GM19467 (cell line): Measurements from ENCODE around the gene SYT15.

Experiments used
- ATAC-seq: cut with Tn5 transposase; IDR thresholded peaks from one replicate; pipeline ENCODE4 v1.9.1; 2021; ENCODE audit warnings: mild to moderate bottlenecking, moderate library complexity; ENCODE audit not compliant: unreplicated experiment

Gene SYT15

DNA sequence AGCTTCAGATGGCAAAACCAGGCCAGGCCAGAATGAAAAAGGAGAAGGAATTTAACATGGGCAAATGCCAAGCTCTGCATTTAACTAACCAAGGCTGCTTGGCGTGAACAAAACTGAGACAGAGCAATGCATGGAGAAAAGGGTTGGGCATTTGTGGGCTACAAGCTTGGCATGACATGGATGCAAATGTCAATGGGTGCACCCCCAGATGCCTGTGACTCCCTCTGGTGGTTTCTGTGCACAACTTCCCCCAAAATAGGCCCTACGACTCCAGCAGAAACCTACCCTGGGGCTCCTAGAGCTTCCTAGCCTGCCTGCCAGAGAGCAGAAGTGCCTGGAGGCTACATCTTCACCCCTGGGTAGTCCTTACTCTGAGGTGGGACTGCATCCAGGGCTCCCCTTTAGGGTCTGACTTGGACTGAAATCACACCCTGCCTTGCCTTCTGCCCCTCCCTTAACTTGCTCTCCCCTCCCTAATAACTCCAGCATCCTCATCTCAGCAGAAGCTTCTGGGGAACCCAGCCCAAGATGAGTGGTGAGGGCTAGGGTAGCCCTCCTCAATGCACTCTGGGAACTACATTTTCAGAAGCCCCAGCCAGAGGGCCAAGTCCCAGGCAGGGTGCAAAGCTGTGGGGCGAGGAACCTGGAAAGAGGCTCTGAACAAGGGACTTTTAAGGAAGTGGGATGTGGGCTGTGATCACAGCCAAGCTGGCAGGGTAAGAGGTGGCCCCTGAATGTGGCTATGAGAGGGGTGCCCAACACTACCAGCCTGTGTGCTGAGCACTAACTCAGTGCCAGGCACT is 33.7 kb upstream of the SYT15 start:
- ATAC-seq = no peak

DNA sequence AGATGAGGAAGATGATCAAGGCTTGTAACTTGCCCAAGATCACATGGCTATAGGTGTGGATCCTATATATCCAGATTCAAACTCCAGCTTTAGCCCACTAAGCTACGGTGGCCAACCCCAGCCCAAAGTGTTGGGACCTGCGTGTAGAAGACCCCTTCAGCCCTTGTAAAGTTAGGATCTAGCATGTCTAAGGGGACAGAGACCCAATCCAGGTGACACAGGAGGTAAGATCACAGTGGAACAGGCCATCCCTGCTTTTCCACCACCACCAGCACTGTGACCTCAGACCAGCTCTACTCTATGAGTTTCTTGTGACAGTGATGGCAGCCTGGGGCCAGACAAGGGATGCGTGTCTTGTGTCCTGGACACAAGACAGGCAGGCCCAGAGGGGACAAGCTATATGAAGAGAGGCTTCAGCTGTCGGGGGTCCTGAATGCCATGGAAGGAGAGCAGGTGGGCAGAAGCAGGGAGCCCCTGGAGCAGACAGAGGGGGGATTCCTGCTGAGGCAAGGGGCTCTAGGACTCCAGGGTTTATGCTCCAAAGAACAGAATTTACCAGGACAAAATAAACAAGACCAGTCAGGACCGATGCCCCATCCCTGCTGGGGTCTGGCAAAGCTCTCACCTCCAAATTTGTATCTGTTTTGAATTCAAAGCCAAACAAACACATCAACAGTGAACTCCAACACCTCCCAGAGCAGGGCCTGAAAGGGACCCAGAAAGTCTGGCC is 32.9 kb upstream of the SYT15 start:
- ATAC-seq = no peak

- no peak for ATAC-seq
These were observed 32.1 kb upstream of the SYT15 start for GRCh38 chr10:46546591-46547540.

DNA sequence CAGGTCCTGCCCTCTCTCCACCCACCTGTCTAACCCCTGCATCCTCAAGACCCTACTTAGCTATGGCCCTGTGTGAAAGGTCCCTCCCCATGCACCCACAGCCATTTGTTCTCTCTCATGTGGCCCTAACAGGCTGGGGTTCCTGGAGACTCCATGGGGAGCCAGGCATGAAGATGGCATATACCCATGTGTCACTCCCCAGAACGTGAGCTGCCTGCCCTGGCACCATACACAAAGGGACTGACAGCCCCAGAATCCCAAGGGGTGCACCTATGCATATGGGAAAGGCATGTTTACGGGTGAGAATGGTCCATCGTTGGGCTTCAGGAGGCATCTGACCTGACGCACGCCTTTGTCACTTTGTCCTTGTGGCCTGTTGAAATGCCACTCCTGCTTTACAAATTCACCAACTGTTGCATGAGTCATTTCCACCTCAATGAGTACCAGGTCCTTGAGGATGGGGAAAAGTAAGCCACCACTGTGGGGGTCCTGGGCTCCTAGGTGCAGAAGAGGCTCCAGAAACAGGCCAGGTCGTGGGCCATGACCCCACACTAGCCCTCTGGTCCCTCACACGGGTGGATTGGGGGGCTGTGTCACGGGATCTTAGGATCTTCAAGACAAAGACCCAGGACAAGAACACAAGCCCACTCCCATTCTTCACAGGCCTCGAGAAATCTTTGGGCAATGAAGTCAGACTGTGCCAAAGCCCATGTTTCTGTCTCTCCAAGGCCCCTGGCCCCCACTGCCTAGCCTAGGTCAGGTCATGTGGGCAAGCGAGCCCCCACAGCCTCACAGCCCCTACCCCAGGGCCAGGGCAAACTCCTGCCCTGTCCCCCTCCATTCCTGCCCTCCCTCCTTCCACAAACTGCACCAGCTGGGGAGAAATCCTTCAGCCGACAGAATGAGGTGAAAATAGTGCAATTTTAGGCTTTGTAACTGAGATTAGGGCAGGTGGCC is 31.1 kb upstream of the SYT15 start:
- ATAC-seq = no peak

- ATAC-seq = no peak
These were observed 30.3 kb upstream of the SYT15 start for GRCh38 chr10:46548498-46549090.

DNA sequence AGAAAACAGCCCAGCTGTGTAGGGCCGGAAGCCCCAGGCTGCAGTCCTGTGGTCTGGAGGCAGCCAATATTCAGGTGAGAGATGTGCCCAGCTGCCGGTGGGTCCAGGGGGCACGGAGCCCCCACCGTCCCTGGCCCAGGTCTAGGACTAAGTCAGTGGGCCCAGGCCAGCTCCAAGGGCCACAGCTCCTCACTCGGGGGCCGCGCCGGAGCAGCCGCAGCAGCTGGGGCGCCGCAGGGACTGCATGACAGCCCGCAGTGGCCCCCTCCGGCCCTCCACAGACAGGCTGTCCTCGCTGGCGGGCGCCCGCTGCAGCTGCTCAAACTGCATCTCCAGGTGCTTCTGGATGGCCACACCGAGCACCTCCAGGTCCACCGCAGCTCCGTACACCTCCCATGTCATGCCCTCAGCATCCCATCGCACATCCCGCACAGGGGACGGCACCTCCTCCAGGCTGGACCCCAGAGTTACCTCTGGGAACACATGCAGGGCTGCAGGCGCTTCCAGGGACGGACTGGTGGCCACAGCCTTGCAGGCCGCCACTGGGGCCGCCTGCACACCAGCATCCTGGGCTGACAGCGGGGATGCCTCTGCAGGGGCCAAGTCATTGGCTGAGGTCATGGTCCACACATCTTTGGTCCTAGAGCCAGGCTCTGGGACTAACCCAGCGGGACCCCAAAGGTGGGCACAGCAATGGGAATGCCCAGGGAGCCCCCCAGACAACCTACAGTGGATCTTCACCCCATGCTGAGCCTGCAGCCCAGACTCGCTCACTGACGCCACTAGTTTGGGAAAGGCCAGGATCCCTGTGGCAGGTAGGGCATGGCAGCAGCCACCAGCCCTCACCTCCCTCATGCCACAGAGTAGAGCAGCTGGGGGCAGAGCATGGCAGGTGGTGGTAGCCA is 29.5 kb upstream of the SYT15 start:
- ATAC-seq = no peak

DNA sequence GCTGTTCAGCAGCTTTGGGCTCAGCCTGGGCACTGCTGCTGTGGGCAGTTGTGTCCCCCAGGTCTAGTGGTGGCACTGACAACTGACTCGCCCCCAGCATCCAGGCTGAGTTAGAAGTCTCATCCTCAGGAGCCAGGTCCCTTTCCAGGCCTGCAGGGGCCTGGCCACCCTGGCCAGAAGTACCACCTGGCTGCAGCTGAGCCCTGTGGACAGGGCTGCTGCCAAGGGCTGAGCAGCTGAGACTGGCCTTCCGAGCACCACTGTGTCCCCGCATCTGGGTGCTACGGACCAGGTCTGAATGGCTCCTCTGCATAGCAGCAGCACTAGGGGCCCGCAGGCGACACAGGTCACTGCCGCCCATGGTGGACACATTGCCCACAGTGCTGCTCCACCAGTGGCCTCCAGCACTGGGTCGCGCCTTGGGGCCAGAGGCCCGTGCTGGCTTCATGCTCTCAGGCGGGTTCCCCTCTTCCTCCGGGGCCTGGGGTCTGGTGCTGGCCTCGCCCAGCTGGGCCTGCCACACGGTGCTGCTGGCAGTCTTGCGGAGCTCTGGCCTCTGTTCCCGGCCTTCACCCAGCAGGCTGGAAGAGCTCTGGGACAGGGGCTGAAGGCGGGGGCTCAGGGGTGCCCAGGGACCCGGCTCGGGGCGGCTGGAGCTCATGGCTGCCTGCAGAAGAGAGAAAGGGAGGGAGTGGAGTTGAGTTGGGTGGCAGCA is 28.7 kb upstream of the SYT15 start:
- no peak for ATAC-seq

DNA sequence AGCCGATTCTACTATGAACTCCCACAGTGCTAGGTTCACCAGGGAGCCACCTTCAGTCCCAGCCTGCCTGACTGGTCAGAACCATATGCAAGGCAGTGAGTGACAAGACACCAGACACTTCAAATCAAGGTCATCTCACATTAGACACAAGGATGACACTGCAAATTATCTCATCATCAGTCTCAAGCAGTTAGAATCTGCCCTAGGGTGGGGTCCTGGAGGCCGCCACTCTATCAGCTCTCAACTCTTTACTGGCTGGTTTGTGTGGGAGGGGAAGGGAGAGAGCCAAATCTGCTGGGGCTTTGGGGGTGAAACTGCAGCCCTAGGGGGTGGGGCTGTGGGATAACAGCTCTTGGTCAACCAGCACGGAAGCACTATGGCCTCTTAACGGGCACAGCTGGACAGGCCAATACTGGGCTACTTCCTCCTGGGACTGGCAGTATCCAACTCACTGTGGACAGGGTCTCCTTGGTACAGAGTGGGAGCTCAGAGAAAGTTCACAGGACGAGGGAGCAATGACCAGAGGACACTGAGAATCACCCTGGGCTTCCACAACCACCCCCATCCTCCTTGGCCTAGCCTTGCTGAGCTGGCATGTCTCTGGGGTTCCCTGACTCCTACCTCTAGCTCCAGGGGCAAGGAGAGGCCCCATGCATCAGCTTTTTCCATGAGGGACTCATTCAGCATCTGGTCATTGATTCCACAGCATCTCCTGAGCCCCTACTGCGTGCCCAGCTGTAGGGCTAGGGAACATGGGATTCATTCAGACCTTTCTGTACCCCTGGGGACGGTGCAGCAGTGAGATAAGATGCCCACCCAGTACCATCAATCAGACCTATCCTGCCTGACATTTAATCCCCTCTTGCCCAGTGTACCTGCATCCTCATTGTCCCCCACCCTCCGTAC is 27.9 kb upstream of the SYT15 start:
- no peak for ATAC-seq

- no peak for ATAC-seq
These were observed 27.0 kb upstream of the SYT15 start for GRCh38 chr10:46551701-46552525.

DNA sequence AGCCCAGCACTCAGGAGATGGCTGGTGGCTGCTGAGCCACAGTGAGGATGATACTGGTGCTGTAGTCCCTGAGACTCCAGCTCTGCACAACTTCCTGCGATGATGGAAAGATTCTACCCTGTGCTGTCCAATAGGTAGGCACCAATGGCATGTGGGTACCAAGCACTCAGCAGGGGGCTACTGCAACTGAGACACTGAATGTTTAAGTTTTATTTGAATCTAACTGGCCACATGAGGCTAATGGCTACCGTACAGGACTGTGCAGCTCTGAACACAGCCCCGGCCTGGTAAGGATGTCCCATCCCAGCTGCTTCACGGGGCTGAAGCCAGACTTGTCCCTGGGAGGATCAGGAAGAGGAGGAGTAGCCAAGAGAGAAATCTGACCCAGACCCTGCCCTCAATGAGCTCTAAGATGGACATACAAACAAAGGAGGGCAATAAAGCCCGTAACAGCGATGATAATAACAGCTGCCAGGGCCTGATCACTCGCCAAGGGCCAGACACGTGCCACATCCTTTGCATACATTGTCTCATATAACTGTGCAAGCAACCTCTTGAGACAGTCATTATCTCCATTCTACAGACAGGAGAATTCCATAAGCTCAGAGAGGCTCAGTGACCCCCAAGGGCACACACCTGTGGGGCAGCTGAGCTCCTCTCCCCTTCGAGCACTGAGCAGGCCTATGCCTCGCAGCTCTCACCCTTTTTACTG is 26.2 kb upstream of the SYT15 start:
- no peak for ATAC-seq

GRCh38 chr10:46553238-46554049 is 25.5 kb upstream of the SYT15 start:
- ATAC-seq = no peak

DNA sequence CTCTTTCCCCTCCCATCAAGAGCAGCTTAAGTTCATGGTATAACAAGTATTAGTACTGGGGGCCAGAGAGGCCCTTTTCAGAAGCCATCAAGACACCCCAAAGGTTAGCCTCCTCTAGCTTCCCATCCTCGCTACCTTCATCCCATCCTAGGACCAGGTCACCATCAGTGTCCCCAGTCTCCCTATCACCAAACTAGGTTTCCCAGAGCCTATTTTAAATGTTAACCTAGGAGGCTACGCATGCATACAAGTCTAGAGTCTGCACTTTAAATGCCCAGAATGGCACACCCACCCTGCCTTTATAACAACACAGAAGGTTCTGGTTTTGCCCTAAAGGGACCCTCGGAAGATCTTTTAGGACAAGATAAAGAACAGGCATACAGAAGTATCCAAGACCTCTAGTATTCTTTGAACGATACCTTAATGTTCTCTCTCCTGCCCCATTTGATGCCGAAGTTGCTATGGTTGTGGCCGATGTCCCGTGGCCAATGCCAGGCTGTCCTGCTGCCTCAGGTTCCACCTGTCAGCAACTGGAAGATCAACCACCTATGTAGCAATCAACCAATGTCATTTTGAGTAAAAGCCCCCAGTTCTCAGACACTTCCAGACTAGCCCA is 24.7 kb upstream of the SYT15 start:
- no peak for ATAC-seq

GRCh38 chr10:46555366-46555712 is 23.6 kb upstream of the SYT15 start:
- no peak for ATAC-seq

- ATAC-seq = no peak
These were observed 23.0 kb upstream of the SYT15 start for GRCh38 chr10:46555713-46556514.
